Measurements from ENCODE around the gene ADAMTS12.

GRCh38 chr5:33712664-33713063 is 179.1 kb downstream of the ADAMTS12 start:
- TF ChIP-seq GATA2 (IDR thresholded peaks at IDR 0.05; ENCODE audit: low read depth, low read length): no peak
- TF ChIP-seq GATA3 (IDR thresholded peaks at IDR 0.05; ENCODE audit: low read depth, low read length): no peak

Data from SH-SY5Y (cell line).